Caco-2 (cell line): ENCODE data around the gene TUBGCP6. TPM values are rescaled to one million over a fixed set of nuclear protein-coding genes. Genes with fewer than 3 reads are reported as not detected.

Source experiments
- BruUV-seq: library from RNA; stranded (reverse); fragments of 400-500 nt; replicated peaks from 2 replicates; lab custom pipeline; 2021; lab: Mats Ljungman, UMichigan
- CTCF ChIA-PET: fragments of 300-600 bp; sonication (Branson Sonifier 250); formaldehyde crosslinking; loops from one replicate; lab custom pipeline; 2022; ENCODE audit warnings: antibody characterized with exemption; lab: Charles Lee
- POLR2A ChIA-PET: fragments of 300-600 bp; sonication (Branson Sonifier 250); formaldehyde crosslinking; loops from one replicate; lab custom pipeline; 2022; ENCODE audit warnings: antibody characterized with exemption; lab: Charles Lee
- DNase-seq, 2 experiments: peaks; one replicate each; pipeline versions ENCODE4 v3.0.0 to v3.0.0-alpha.2; 2020 to 2022
- H3K27me3 ChIP-seq: replicated peaks from 2 replicates; pipeline ENCODE4 v1.6.0; 2011; ENCODE audit warnings: low read length; ENCODE audit not compliant: control insufficient read depth, insufficient read depth
- H3K36me3 ChIP-seq: 2 replicates; pipeline ENCODE4 v1.5.1; 2011; ENCODE audit warnings: low read length; ENCODE audit not compliant: control insufficient read depth, insufficient read depth
- H3K4me1 ChIP-seq: fragments of 250-450 bp; sonication (Bioruptor Pico); 2 replicates; pipeline ENCODE4 v1.5.1; 2020; ENCODE audit warnings: mild to moderate bottlenecking
- H3K4me3 ChIP-seq: 2 replicates; pipeline ENCODE4 v1.5.1; 2011; ENCODE audit warnings: low read depth, mild to moderate bottlenecking, control low read depth, low read length
- H3K9me3 ChIP-seq: fragments of 250-450 bp; sonication (Bioruptor Pico); 2 replicates; pipeline ENCODE4 v1.5.1; 2020; ENCODE audit warnings: mild to moderate bottlenecking, moderate library complexity
- H3K27ac Mint-ChIP-seq: one replicate; pipeline ENCODE4 v1.8.0; 2022; ENCODE audit warnings: mixed read lengths; ENCODE audit not compliant: unreplicated experiment
- H3K27me3 Mint-ChIP-seq: one replicate; pipeline ENCODE4 v1.8.0; 2022; ENCODE audit warnings: mixed read lengths; ENCODE audit not compliant: insufficient read depth, unreplicated experiment
- H3K36me3 Mint-ChIP-seq: one replicate; pipeline ENCODE4 v1.8.0; 2022; ENCODE audit warnings: mild to moderate bottlenecking, mixed read lengths; ENCODE audit not compliant: insufficient read depth, unreplicated experiment
- H3K4me1 Mint-ChIP-seq: one replicate; pipeline ENCODE4 v1.8.0; 2022; ENCODE audit warnings: low read depth, mixed read lengths; ENCODE audit not compliant: unreplicated experiment
- H3K4me3 Mint-ChIP-seq: one replicate; pipeline ENCODE4 v1.8.0; 2022; ENCODE audit warnings: mild to moderate bottlenecking, moderate library complexity, mixed read lengths; ENCODE audit not compliant: unreplicated experiment
- H3K9me3 Mint-ChIP-seq: one replicate; pipeline ENCODE4 v1.8.0; 2022; ENCODE audit warnings: mixed read lengths; ENCODE audit not compliant: unreplicated experiment
- intact Hi-C: fragments of 100-400 bp; cut with micrococcal nuclease; formaldehyde crosslinking; loops from one replicate; pipeline ENCODE4 v1.10.0; 2022; ENCODE audit not compliant: unreplicated experiment
- total RNA-seq: library from RNA; stranded (reverse); gene quantifications from 2 replicates; pipeline ENCODE4 v1.2.3, GENCODE V29; 2022
- TF ChIP-seq, protein P1 (sequence below), 2 experiments: fragments of 200-600 bp in 1 of 2; IDR thresholded peaks; 1 replicate in 1 of 2; 2 replicates in 1 of 2; pipeline versions ENCODE4 v1.5.1 to v1.8.0; 2011 to 2022; ENCODE audit warnings: antibody characterized with exemption in 1 of 2, control low read depth in 1 of 2, inconsistent platforms in 1 of 2, low read depth in 1 of 2, low read length in 1 of 2, mild to moderate bottlenecking in 1 of 2, moderate library complexity in 1 of 2; ENCODE audit not compliant: insufficient read depth in 1 of 2, severe bottlenecking in 1 of 2, unreplicated experiment in 1 of 2

TUBGCP6 gene
- total RNA-seq, 1 experiment from 2014 or later = 29.3 TPM

- TF ChIP-seq, protein P1, sequence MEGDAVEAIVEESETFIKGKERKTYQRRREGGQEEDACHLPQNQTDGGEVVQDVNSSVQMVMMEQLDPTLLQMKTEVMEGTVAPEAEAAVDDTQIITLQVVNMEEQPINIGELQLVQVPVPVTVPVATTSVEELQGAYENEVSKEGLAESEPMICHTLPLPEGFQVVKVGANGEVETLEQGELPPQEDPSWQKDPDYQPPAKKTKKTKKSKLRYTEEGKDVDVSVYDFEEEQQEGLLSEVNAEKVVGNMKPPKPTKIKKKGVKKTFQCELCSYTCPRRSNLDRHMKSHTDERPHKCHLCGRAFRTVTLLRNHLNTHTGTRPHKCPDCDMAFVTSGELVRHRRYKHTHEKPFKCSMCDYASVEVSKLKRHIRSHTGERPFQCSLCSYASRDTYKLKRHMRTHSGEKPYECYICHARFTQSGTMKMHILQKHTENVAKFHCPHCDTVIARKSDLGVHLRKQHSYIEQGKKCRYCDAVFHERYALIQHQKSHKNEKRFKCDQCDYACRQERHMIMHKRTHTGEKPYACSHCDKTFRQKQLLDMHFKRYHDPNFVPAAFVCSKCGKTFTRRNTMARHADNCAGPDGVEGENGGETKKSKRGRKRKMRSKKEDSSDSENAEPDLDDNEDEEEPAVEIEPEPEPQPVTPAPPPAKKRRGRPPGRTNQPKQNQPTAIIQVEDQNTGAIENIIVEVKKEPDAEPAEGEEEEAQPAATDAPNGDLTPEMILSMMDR (IDR thresholded peaks at IDR 0.05; ENCODE audit: insufficient read depth in 1 of 2, low read depth in 1 of 2, low read length in 1 of 2, severe bottlenecking in 1 of 2, unreplicated experiment in 1 of 2) = no peak
- ChIA-PET POLR2A (no interaction called here), CTCF (no interaction called here)
- Mint-ChIP-seq H3K9me3 (no peaks in the 10 kb centered on the region), H3K36me3 (peaks cover 29% of the 10 kb centered on the region), H3K4me1 (peaks cover 13% of the 10 kb centered on the region), H3K27ac (no peak overlapping the region), H3K27me3 (no peaks in the 10 kb centered on the region), H3K4me3 (no peak overlapping the region)
- H3K36me3 ChIP-seq = no peaks in the 10 kb centered on the region
- no peaks in the 10 kb centered on the region for H3K9me3 ChIP-seq
- intact Hi-C loops = no loop called here
- BruUV-seq = no TSS peak
- peaks cover 4% of the 10 kb centered on the region for H3K4me1 ChIP-seq
- DNase-seq = no peak
- no peaks in the 10 kb centered on the region for H3K27me3 ChIP-seq
- no peak overlapping the region for H3K4me3 ChIP-seq
Observed at GRCh38 chr22:50204571-50204970, 40.3 kb downstream of the TUBGCP6 start.

- no peaks in the 10 kb centered on the region for H3K27me3 Mint-ChIP-seq
- ChIA-PET POLR2A (no interaction called here), CTCF (no interaction called here)
- H3K36me3 ChIP-seq = no peaks in the 10 kb centered on the region
- no peaks in the 10 kb centered on the region for H3K9me3 Mint-ChIP-seq
- H3K27ac Mint-ChIP-seq = no peak overlapping the region
- no peak overlapping the region for H3K4me3 ChIP-seq
- H3K27me3 ChIP-seq = no peaks in the 10 kb centered on the region
- TF ChIP-seq, protein P1 (IDR thresholded peaks at IDR 0.05; ENCODE audit: insufficient read depth in 1 of 2, low read depth in 1 of 2, low read length in 1 of 2, severe bottlenecking in 1 of 2, unreplicated experiment in 1 of 2) = no peak
- no peak for DNase-seq
- intact Hi-C loops = no loop called here
- peaks cover 13% of the 10 kb centered on the region for H3K4me1 Mint-ChIP-seq
- peaks cover 27% of the 10 kb centered on the region for H3K36me3 Mint-ChIP-seq
- H3K4me1 ChIP-seq = peaks cover 4% of the 10 kb centered on the region
- H3K9me3 ChIP-seq = no peaks in the 10 kb centered on the region
- BruUV-seq = no TSS peak
- no peak overlapping the region for H3K4me3 Mint-ChIP-seq
Observed at GRCh38 chr22:50203288-50203687, 41.5 kb downstream of the TUBGCP6 start.

DNA sequence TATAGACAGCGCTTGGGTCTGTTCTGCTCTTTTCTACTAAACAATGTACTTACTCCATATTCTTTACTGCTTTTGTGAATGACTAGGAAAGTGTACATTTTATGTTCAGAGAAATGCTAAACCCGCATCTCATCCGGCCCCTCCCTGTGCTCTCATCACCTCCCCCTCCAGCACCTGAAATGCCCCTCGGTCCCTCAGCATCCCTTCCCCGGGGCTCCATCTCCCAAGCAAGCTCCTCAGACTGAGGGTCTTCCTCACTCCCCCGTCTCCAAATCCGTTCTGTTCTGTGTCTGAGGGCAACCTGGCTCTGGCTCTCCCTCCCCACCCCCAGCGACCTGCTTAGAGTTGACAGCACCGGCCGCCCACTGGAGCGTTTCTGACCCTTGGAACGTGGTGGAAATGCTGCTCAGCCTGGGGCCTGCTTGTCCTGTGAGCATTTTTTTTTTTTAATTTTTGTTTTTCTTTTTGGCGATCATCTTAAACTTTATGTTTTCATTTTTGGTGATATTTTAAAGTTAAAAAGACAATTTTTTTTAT lies 42.6 kb downstream of the TUBGCP6 start:
- Histone ChIP-seq H3K9me3 (no peaks in the 10 kb centered on the region), H3K27me3 (no peaks in the 10 kb centered on the region), H3K4me1 (peaks cover 4% of the 10 kb centered on the region), H3K36me3 (no peaks in the 10 kb centered on the region), H3K4me3 (peak overlapping the region; percentile 79)
- BruUV-seq = no TSS peak
- no peak for DNase-seq
- ChIA-PET POLR2A (no interaction called here), CTCF (no interaction called here)
- peak overlapping the region; percentile 85 for H3K4me3 Mint-ChIP-seq
- no peaks in the 10 kb centered on the region for H3K27me3 Mint-ChIP-seq
- H3K9me3 Mint-ChIP-seq = no peaks in the 10 kb centered on the region
- H3K4me1 Mint-ChIP-seq = peaks cover 13% of the 10 kb centered on the region
- intact Hi-C loops = no loop called here
- peak overlapping the region; percentile 71 for H3K27ac Mint-ChIP-seq
- TF ChIP-seq, protein P1 (IDR thresholded peaks at IDR 0.05; ENCODE audit: insufficient read depth in 1 of 2, low read depth in 1 of 2, low read length in 1 of 2, severe bottlenecking in 1 of 2, unreplicated experiment in 1 of 2) = no peak
- H3K36me3 Mint-ChIP-seq = peaks cover 23% of the 10 kb centered on the region
